Hepatocyte (in vitro differentiated cells): ENCODE results near the gene GCGR. TPM values are rescaled to one million over a fixed set of nuclear protein-coding genes. Genes with fewer than 3 reads are reported as not detected.

Source experiments
- DNase-seq: peaks from one replicate; pipeline ENCODE4 v3.0.0-alpha.2; 2016; ENCODE audit warnings: low spot score
- H2AFZ ChIP-seq: fragments of 200-600 bp; sonication (generic); 2 replicates; pipeline ENCODE4 v1.6.0; 2016; ENCODE audit warnings: antibody characterized with exemption, mild to moderate bottlenecking
- H3K27ac ChIP-seq: fragments of 200-600 bp; sonication (generic); 2 replicates; pipeline ENCODE4 v1.5.1; 2016; ENCODE audit warnings: mild to moderate bottlenecking
- H3K27me3 ChIP-seq: fragments of 200-600 bp; sonication (generic); 2 replicates; pipeline ENCODE4 v1.6.1; 2016
- H3K36me3 ChIP-seq: fragments of 200-600 bp; sonication (generic); replicated peaks from 2 replicates; pipeline ENCODE4 v1.5.1; 2016; ENCODE audit warnings: low read depth; ENCODE audit not compliant: insufficient read depth
- H3K4me1 ChIP-seq: fragments of 200-600 bp; sonication (generic); 2 replicates; pipeline ENCODE4 v1.5.1; 2016; ENCODE audit warnings: mild to moderate bottlenecking, moderate library complexity; ENCODE audit not compliant: insufficient read depth
- H3K4me2 ChIP-seq: fragments of 200-600 bp; sonication (generic); 2 replicates; pipeline ENCODE4 v1.6.0; 2016
- H3K4me3 ChIP-seq: fragments of 200-600 bp; sonication (generic); 2 replicates; pipeline ENCODE4 v1.5.1; 2016; ENCODE audit warnings: mild to moderate bottlenecking
- H3K79me2 ChIP-seq: fragments of 200-600 bp; sonication (generic); 2 replicates; pipeline ENCODE4 v1.6.0; 2017; ENCODE audit warnings: mild to moderate bottlenecking
- H3K9me2 ChIP-seq: fragments of 200-600 bp; sonication (generic); replicated peaks from 2 replicates; pipeline ENCODE4 v1.6.0; 2017; ENCODE audit warnings: mild to moderate bottlenecking; ENCODE audit not compliant: insufficient read depth
- H3K9me3 ChIP-seq: fragments of 200-600 bp; sonication (generic); 2 replicates; pipeline ENCODE4 v1.5.1; 2016; ENCODE audit warnings: low read depth, mild to moderate bottlenecking
- H4K20me1 ChIP-seq: fragments of 200-600 bp; sonication (generic); 2 replicates; pipeline ENCODE4 v1.6.0; 2016; ENCODE audit warnings: mild to moderate bottlenecking; ENCODE audit not compliant: insufficient read depth, poor library complexity, severe bottlenecking
- CTCF ChIP-seq: fragments of 200-600 bp; sonication (generic); IDR thresholded peaks from 2 replicates; pipeline ENCODE4 v1.5.1; 2016; ENCODE audit warnings: antibody characterized with exemption, mild to moderate bottlenecking; ENCODE audit not compliant: poor library complexity
- EZH2 ChIP-seq: fragments of 200-600 bp; sonication (generic); IDR thresholded peaks from 2 replicates; pipeline ENCODE4 v1.6.1; 2016; ENCODE audit warnings: antibody characterized with exemption, mild to moderate bottlenecking, borderline replicate concordance
- EZH2phosphoT487 ChIP-seq: fragments of 200-600 bp; sonication (generic); IDR thresholded peaks from one replicate; pipeline ENCODE4 v1.6.1; 2018; ENCODE audit warnings: antibody characterized with exemption, mild to moderate bottlenecking, low read depth, moderate library complexity; ENCODE audit not compliant: unreplicated experiment, severe bottlenecking
- WGBS: methylation state at CpG from one replicate; pipeline ENCODE4 v1.1.6; 2016; ENCODE audit warnings: low lambda C conversion rate; ENCODE audit errors: missing lambda C conversion rate; 5-methylcytosine and 5-hydroxymethylcytosine counted together
- polyA plus RNA-seq: library from polyadenylated mRNA; unstranded; fragments of >200 nt; fragmentation: Nextera tagmentation; extraction: Ambion mirVana; gene quantifications from 2 replicates; pipeline ENCODE4 v1.2.1, GENCODE V29; 2016
- total RNA-seq: library from RNA; depleted of rRNA; stranded (reverse); fragments of >200 nt; gene quantifications from 2 replicates; pipeline ENCODE4 v1.2.3, GENCODE V29; 2014

Gene GCGR
- total and polyA plus RNA-seq, 2 experiments from 2014 or later = 2.9 to 3.8 TPM

- Histone ChIP-seq H3K27me3 (no peaks in the 10 kb centered on the region), H4K20me1 (no peaks in the 10 kb centered on the region), H3K27ac (no peak overlapping the region), H3K9me2 (no peaks in the 10 kb centered on the region), H3K36me3 (no peaks in the 10 kb centered on the region), H3K79me2 (peaks cover 59% of the 10 kb centered on the region), H3K4me1 (peaks cover 21% of the 10 kb centered on the region), H3K4me3 (no peak overlapping the region), H3K4me2 (no peak overlapping the region), H3K9me3 (no peaks in the 10 kb centered on the region), H2AFZ (no peak overlapping the region)
- no peak for DNase-seq
- TF ChIP-seq CTCF (no peak), EZH2 (no peak), EZH2phosphoT487 (no peak)
- WGBS = 96% methylated on average over 6 of the region's 6 CpGs
These were observed 25.9 kb downstream of the GCGR start for GRCh38 chr17:81829858-81830257.

GRCh38 chr17:81831563-81831956, 27.6 kb downstream of the GCGR start:
- Histone ChIP-seq H3K27me3 (no peaks in the 10 kb centered on the region), H3K36me3 (no peaks in the 10 kb centered on the region), H3K9me2 (no peaks in the 10 kb centered on the region), H3K9me3 (no peaks in the 10 kb centered on the region), H3K4me1 (peaks cover 21% of the 10 kb centered on the region), H3K79me2 (peaks cover 59% of the 10 kb centered on the region), H3K4me2 (peak overlapping the region; percentile 88), H2AFZ (no peak overlapping the region), H4K20me1 (no peaks in the 10 kb centered on the region), H3K4me3 (no peak overlapping the region), H3K27ac (peak overlapping the region; percentile 91)
- 96% methylated on average over 7 of the region's 7 CpGs for WGBS
- TF ChIP-seq CTCF (no peak), EZH2 (no peak), EZH2phosphoT487 (no peak)
- DNase-seq = no peak

GRCh38 chr17:81831957-81832607, 28.1 kb downstream of the GCGR start:
- Histone ChIP-seq H3K9me3 (no peaks in the 10 kb centered on the region), H3K4me3 (peak overlapping the region; percentile 98), H3K4me1 (peaks cover 21% of the 10 kb centered on the region), H2AFZ (peak overlapping the region; percentile 40), H3K79me2 (peaks cover 56% of the 10 kb centered on the region), H4K20me1 (no peaks in the 10 kb centered on the region), H3K9me2 (no peaks in the 10 kb centered on the region), H3K27me3 (no peaks in the 10 kb centered on the region), H3K4me2 (peak overlapping the region; percentile 88), H3K36me3 (no peaks in the 10 kb centered on the region), H3K27ac (peak overlapping the region; percentile 91)
- no peak for DNase-seq
- 57% methylated on average over 18 of the region's 18 CpGs for WGBS
- TF ChIP-seq EZH2 = no peak
- TF ChIP-seq EZH2phosphoT487 = no peak
- no peak for TF ChIP-seq CTCF
